G401.6 (cell line): ENCODE measurements around the gene HABP4.

ENCODE experiments used
- FAIRE-seq: peaks from 2 replicates; lab custom pipeline; 2012; peaks lifted over from hg19 to GRCh38; lab: Jason Lieb, UNC

HABP4 gene

GRCh38 chr9:96476591-96476990, 26.6 kb downstream of the HABP4 start:
- FAIRE-seq: no peak

GRCh38 chr9:96478829-96479371, 28.9 kb downstream of the HABP4 start:
- FAIRE-seq: no peak

- no peak for FAIRE-seq
Observed at GRCh38 chr9:96480736-96481135, 30.8 kb downstream of the HABP4 start.

GRCh38 chr9:96482476-96482875, 32.5 kb downstream of the HABP4 start:
- FAIRE-seq: no peak

- no peak for FAIRE-seq
Observed at GRCh38 chr9:96483197-96483596, 33.2 kb downstream of the HABP4 start.

GRCh38 chr9:96483733-96484390, 33.9 kb downstream of the HABP4 start:
- no peak for FAIRE-seq

- no peak for FAIRE-seq
Observed at GRCh38 chr9:96484521-96484931, 34.6 kb downstream of the HABP4 start.

- FAIRE-seq: no peak
Observed at GRCh38 chr9:96485280-96485679, 35.3 kb downstream of the HABP4 start.

GRCh38 chr9:96486386-96487028, 36.5 kb downstream of the HABP4 start:
- no peak for FAIRE-seq

- FAIRE-seq: no peak
Observed at GRCh38 chr9:96487029-96487396, 37.0 kb downstream of the HABP4 start.

GRCh38 chr9:96487949-96488348, 38.0 kb downstream of the HABP4 start:
- FAIRE-seq: no peak

- no peak for FAIRE-seq
Observed at GRCh38 chr9:96489482-96489979, 39.6 kb downstream of the HABP4 start.

GRCh38 chr9:96490534-96491078, 40.6 kb downstream of the HABP4 start:
- FAIRE-seq: no peak

- FAIRE-seq: no peak
Observed at GRCh38 chr9:96491079-96491879, 41.3 kb downstream of the HABP4 start.

- no peak for FAIRE-seq
Observed at GRCh38 chr9:96491880-96492525, 42.0 kb downstream of the HABP4 start.

GRCh38 chr9:96492993-96493531, 43.1 kb downstream of the HABP4 start:
- no peak for FAIRE-seq

- FAIRE-seq: no peak
Observed at GRCh38 chr9:96493757-96494156, 43.8 kb downstream of the HABP4 start.

- no peak for FAIRE-seq
Observed at GRCh38 chr9:96494215-96494800, 44.3 kb downstream of the HABP4 start.

- FAIRE-seq: no peak
Observed at GRCh38 chr9:96495341-96495740, 45.4 kb downstream of the HABP4 start.

GRCh38 chr9:96496368-96497116, 46.6 kb downstream of the HABP4 start:
- no peak for FAIRE-seq

GRCh38 chr9:96497117-96497399, 47.1 kb downstream of the HABP4 start:
- no peak for FAIRE-seq
